ENCODE data around the gene CEBPE. TPM values are rescaled to one million over a fixed set of nuclear protein-coding genes. Genes with fewer than 3 reads are reported as not detected.
A peak's percentile ranks its signal among the peaks of the same experiment; 100 is the strongest.

Gene CEBPE
- total RNA-seq, 4 donors from 2014 or later = not detected

- 83 to 89% methylated on average over 1 of the region's 1 CpG for WGBS, 2 donors
- intact Hi-C loops (cut with DNase I; ENCODE audit: low total_unique reads) = no loop called here
- no peak for DNase-seq (ENCODE audit: low spot score in 2 of 2)
- H3K4me3 ChIP-seq (ENCODE audit: low read depth, poor library complexity, severe bottlenecking) = no peak overlapping the region
- TF ChIP-seq POLR2A (IDR thresholded peaks at IDR 0.05) (no peak), CTCF (IDR thresholded peaks at IDR 0.05) (no peak)
These were observed 28.6 kb upstream of the CEBPE start for GRCh38 chr14:23147676-23148075.

GRCh38 chr14:23146980-23147379 lies 27.9 kb upstream of the CEBPE start:
- H3K4me3 ChIP-seq (ENCODE audit: low read depth, poor library complexity, severe bottlenecking) = no peak overlapping the region
- DNase-seq (ENCODE audit: low spot score in 2 of 2) = no peak
- intact Hi-C loops (cut with DNase I; ENCODE audit: low total_unique reads) = no loop called here
- no peak for TF ChIP-seq CTCF (IDR thresholded peaks at IDR 0.05)
- 82 to 95% methylated on average over 4 of the region's 4 CpGs for WGBS, 2 donors

GRCh38 chr14:23146351-23146910 lies 27.4 kb upstream of the CEBPE start:
- 78 to 97% methylated on average over 2 of the region's 2 CpGs for WGBS, 2 donors

GRCh38 chr14:23145794-23146350 lies 26.8 kb upstream of the CEBPE start:
- intact Hi-C loops (cut with DNase I; ENCODE audit: low total_unique reads) = no loop called here
- DNase-seq (ENCODE audit: low spot score in 2 of 2) = peak in 1 of 2 donors; percentile 73
- no peak overlapping the region for H3K4me3 ChIP-seq (ENCODE audit: low read depth, poor library complexity, severe bottlenecking)
- TF ChIP-seq CTCF (IDR thresholded peaks at IDR 0.05) (no peak), POLR2A (IDR thresholded peaks at IDR 0.05) (no peak)
- WGBS, 2 donors = 50 to 70% methylated on average over 4 of the region's 4 CpGs

More at GRCh38 chr14:23146351-23146910, 27.4 kb upstream of the CEBPE start:
- no peak overlapping the region for H3K4me3 ChIP-seq (ENCODE audit: low read depth, poor library complexity, severe bottlenecking)
- intact Hi-C loops (cut with DNase I; ENCODE audit: low total_unique reads) = no loop called here
- no peak for DNase-seq (ENCODE audit: low spot score in 2 of 2)
- TF ChIP-seq POLR2A (IDR thresholded peaks at IDR 0.05) (no peak), CTCF (IDR thresholded peaks at IDR 0.05) (no peak)

- intact Hi-C loops (cut with DNase I; ENCODE audit: low total_unique reads) = no loop called here
- no peak for DNase-seq (ENCODE audit: low spot score in 2 of 2)
- H3K4me3 ChIP-seq (ENCODE audit: low read depth, poor library complexity, severe bottlenecking) = no peak overlapping the region
- 37 to 74% methylated on average over 1 of the region's 1 CpG for WGBS, 2 donors
- TF ChIP-seq POLR2A (IDR thresholded peaks at IDR 0.05) (no peak), CTCF (IDR thresholded peaks at IDR 0.05) (no peak)
These were observed 24.9 kb upstream of the CEBPE start for GRCh38 chr14:23143911-23144310.

- DNase-seq (ENCODE audit: low spot score in 2 of 2) = no peak
- 52 to 71% methylated on average over 4 of the region's 4 CpGs for WGBS, 2 donors
- intact Hi-C loops (cut with DNase I; ENCODE audit: low total_unique reads) = no loop called here
These were observed 23.8 kb upstream of the CEBPE start for GRCh38 chr14:23142826-23143225.

More at GRCh38 chr14:23142826-23143225, 23.8 kb upstream of the CEBPE start:
- TF ChIP-seq POLR2A (IDR thresholded peaks at IDR 0.05) (no peak), CTCF (IDR thresholded peaks at IDR 0.05) (no peak)
- no peak overlapping the region for H3K4me3 ChIP-seq (ENCODE audit: low read depth, poor library complexity, severe bottlenecking)
